Measurements from ENCODE around the gene HEXA.

DNA sequence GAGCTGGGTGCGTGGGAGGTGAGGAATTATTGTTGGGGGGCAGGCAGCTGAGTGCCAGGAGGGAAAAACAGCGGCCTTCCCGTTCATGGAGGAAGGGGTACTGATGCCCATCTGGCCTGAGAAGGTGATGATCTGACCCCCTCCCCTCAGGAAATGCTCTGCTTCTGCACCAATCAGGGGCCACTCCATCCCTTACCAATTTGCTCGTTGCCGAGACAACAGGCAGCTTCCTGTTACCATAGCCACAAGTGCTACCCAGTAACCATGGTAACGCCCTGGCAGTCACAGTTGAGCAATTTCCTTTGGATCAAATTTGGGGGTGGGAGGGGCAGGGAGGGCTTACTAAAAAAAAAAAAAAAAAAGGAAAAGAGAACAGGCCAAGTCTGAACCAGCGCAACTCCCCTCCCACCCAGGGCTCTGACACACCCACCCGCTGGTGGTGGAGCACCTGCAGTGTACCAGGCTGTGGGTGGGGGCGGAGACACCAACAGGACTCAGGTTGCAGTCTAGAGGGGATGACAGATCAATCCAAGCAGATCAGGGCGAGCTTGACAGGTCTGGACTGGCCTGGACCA, 69.5 kb downstream of the HEXA start:
- TF ChIP-seq BHLHE40 (IDR thresholded peaks at IDR 0.05; ENCODE audit: borderline replicate concordance) (no peak), ELF4 (IDR thresholded peaks at IDR 0.05) (no peak), SUZ12 (IDR thresholded peaks at IDR 0.05) (no peak)
- TF ChIP-seq, protein P1, sequence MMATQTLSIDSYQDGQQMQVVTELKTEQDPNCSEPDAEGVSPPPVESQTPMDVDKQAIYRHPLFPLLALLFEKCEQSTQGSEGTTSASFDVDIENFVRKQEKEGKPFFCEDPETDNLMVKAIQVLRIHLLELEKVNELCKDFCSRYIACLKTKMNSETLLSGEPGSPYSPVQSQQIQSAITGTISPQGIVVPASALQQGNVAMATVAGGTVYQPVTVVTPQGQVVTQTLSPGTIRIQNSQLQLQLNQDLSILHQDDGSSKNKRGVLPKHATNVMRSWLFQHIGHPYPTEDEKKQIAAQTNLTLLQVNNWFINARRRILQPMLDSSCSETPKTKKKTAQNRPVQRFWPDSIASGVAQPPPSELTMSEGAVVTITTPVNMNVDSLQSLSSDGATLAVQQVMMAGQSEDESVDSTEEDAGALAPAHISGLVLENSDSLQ (IDR thresholded peaks at IDR 0.05) = no peak

Measured in HEK293T (cell line).